ENCODE data around the gene INPP5D.
A peak's percentile ranks its signal among the peaks of the same experiment; 100 is the strongest.
"Not testable (repeated sequence)": the region's sequence is repeated elsewhere in the genome, so short reads cannot be mapped to it uniquely, and the experiment has no call there.

The INPP5D gene

DNA sequence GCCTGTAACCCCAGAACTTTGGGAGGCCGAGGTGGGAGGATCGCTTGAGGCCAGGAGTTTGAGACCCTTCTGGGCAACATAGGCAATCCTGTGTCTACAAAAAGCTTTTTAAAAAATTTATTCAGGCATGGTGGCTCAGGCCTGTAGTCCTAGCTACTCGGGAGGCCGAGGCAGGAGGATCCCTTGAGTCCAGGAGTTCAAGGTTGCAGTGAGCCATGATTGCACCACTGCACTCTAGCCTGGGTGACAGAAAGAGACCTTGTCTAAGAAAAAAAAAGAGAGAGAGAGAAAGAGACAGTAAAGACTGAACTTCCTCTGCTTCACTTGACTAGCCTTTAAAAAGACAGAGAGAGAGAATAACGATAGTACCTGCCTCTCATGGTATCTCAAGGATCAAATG, 62.4 kb downstream of the INPP5D start:
- peak overlapping the region; percentile 90 for H3K27ac Mint-ChIP-seq

DNA sequence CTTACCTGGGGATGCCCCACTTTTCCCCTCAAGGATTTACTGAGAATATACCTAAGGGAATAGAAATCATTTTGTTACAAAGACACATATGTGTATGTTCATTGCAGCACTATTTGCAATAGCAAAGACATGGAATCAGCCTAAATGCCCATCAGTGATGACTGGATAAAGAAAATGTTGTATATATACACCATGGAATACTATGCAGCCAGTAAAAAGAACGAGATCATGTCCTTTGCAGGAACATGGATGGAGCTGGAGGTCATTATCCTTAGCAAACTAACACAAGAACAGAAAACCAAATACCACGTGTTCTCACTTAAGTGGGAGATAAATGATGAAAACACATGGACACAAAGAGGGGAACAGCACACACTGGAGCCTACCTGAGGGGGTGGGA, 63.4 kb downstream of the INPP5D start:
- peaks cover 38% of the 10 kb centered on the region for H3K36me3 Mint-ChIP-seq
- ATAC-seq (ENCODE audit: low read depth); H3K27me3 Mint-ChIP-seq; H3K9me3 Mint-ChIP-seq; DNase-seq (ENCODE audit: low spot score in 2 of 2): not testable (repeated sequence)
- peak overlapping the region; percentile 9 for H3K4me3 Mint-ChIP-seq
- peaks cover 40% of the 10 kb centered on the region for H3K4me1 Mint-ChIP-seq
- peak overlapping the region; percentile 93 for H3K27ac Mint-ChIP-seq

More for the DNA sequence above, 62.4 kb downstream of the INPP5D start:
- peaks cover 50% of the 10 kb centered on the region for H3K4me1 Mint-ChIP-seq
- no peak for ATAC-seq (ENCODE audit: low read depth)
- H3K36me3 Mint-ChIP-seq = peaks cover 43% of the 10 kb centered on the region
- no peaks in the 10 kb centered on the region for H3K27me3 Mint-ChIP-seq
- no peaks in the 10 kb centered on the region for H3K9me3 Mint-ChIP-seq
- no peak for DNase-seq (ENCODE audit: low spot score in 2 of 2)
- H3K4me3 Mint-ChIP-seq = no peak overlapping the region

DNA sequence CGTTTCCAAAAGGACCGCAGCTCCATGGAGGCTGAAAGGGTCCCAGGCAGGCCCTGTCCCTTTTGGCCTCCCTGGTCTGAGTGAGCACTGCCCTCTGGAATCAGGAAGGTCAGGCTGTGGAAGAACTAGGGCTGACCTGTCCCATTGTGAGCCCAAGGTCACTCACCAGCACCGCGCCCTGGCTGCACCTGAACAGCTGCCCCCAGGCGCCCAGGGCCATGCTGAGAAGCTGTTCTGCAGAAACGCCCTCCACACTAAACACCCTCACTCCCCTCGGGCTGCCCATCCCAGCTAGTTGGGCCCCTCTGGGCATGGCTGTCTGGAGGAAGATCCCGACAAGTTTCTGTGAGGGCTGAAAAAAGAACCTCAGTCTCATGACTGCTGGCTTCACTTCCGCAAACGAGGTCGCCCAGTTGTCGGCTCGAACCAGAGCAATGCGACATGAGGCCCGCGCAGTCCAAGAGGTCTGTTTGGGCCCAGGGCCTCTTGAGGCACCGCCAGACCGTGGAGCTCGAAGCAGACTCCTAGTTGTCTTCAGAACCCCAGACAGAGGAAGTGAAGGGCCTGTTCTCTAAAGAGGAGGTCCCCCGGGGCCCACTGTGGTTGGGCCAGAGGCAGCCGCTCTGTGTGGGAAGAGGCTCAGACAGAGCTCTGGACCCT, 64.4 kb downstream of the INPP5D start:
- Mint-ChIP-seq H3K36me3 (peaks cover 32% of the 10 kb centered on the region), H3K27ac (peak overlapping the region; percentile 93), H3K4me3 (peak overlapping the region; percentile 65), H3K9me3 (no peaks in the 10 kb centered on the region), H3K27me3 (no peaks in the 10 kb centered on the region), H3K4me1 (peaks cover 31% of the 10 kb centered on the region)
- ATAC-seq (ENCODE audit: low read depth) (peak; percentile 96), DNase-seq (ENCODE audit: low spot score in 2 of 2) (peak; percentile 76 to 84)

DNA sequence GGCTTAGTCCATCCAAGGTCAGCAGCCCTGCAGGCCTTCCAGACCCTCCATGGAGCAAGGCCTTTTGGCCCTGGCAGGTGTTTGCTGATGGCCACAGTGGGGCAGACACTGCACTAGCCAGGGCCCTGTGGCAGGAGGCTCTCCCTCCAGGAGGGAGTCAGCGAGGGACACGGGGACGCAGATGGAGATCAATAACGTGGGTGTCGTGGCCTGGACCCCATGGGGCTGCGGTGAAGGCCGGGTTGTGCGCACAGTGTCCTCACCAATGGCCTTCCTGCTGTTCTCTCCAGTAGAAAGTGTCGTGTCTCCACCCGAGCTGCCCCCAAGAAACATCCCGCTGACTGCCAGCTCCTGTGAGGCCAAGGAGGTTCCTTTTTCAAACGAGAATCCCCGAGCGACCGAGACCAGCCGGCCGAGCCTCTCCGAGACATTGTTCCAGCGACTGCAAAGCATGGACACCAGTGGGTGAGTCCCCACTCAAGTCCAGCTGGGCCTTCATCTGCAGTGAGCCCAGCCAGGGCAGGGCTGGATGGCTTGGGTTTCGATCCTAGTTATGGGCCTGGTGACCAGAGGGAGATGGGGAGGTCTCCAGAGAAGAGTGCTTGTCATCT, 65.4 kb downstream of the INPP5D start:
- H3K36me3 Mint-ChIP-seq = peaks cover 36% of the 10 kb centered on the region

DNA sequence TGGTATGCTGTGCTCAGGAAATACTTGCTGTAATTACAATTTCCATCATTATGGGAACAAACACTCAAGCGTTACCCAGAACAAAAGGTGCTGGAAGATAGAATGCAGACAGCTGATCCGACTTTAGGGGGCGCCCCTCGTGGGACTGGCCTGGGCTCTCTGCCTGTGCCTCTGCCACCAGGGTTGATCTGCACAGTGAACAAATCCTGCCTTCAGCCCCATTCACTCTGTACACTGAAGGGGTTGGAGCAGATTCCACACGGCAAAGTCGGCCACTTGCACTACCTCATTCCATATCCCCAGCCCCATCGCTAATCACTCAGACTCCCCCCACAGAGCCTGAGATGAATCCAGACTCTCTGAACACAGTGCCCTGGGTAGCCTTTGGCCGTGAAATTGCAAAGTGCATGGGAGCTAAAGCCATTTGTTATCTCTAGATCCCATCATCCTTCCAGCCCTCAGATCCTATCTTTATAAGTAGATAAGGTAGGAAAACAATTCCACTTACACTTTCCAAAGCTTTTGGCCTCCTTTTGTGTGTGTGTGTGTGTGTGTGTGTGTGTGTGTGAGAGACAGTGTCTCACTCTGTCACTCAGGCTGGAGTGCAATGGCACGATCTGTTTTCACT, 69.3 kb downstream of the INPP5D start:
- Mint-ChIP-seq H3K4me1 (peaks cover 19% of the 10 kb centered on the region), H3K27me3 (no peaks in the 10 kb centered on the region), H3K27ac (no peak overlapping the region), H3K4me3 (no peak overlapping the region), H3K36me3 (peaks cover 43% of the 10 kb centered on the region), H3K9me3 (no peaks in the 10 kb centered on the region)
- DNase-seq (ENCODE audit: low spot score in 2 of 2) (no peak), ATAC-seq (ENCODE audit: low read depth) (no peak)

More for the DNA sequence above, 65.4 kb downstream of the INPP5D start:
- ATAC-seq (ENCODE audit: low read depth) (no peak), DNase-seq (ENCODE audit: low spot score in 2 of 2) (no peak)
- Mint-ChIP-seq H3K27me3 (no peaks in the 10 kb centered on the region), H3K4me1 (peaks cover 30% of the 10 kb centered on the region), H3K4me3 (no peak overlapping the region), H3K27ac (peak overlapping the region; percentile 93), H3K9me3 (no peaks in the 10 kb centered on the region)

DNA sequence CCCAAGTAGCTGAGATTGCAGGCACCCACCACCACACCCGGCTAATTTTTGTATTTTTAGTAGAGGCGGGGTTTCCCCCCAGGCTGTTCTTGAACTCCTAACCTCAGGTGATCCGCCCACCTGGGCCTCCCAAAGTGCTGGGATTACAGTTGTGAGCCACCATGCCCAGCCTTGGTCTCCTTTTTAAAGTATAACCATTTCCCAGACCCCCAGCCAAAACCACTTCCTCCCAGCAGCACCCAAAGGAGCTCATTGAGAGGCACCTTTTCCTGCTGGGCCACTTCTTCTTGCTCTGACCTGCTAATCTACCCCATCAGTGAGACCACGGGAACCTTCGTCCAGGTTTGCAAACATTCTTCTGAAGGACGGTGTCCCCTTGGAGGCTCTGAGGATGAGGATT, 69.9 kb downstream of the INPP5D start:
- ATAC-seq (ENCODE audit: low read depth) (no peak), DNase-seq (ENCODE audit: low spot score in 2 of 2) (no peak)
- H3K4me1 Mint-ChIP-seq = peaks cover 14% of the 10 kb centered on the region
- peak overlapping the region; percentile 50 for H3K4me3 Mint-ChIP-seq
- no peaks in the 10 kb centered on the region for H3K9me3 Mint-ChIP-seq
- H3K36me3 Mint-ChIP-seq = peaks cover 42% of the 10 kb centered on the region
- H3K27ac Mint-ChIP-seq = peak overlapping the region; percentile 88
- no peaks in the 10 kb centered on the region for H3K27me3 Mint-ChIP-seq

DNA sequence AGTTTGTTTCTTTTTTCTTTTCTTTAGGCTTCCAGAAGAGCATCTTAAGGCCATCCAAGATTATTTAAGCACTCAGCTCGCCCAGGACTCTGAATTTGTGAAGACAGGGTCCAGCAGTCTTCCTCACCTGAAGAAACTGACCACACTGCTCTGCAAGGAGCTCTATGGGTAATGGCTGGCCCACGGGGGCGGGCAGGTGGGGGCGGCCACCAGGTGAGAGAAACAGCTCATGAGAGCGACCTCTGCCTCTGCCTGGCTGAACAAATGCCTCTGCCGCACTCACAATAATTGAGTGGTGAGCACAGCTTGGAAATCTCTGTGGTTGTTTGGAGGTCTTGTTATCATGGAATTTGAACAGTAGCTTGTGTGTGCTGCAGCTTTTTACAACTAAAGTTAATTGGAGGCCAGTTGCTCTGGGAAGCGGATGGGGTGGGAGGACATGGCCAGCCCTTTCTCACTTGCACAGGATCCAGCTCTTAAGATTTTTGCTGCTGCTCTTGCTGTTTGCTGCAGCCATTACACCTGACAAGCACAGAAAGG, 70.4 kb downstream of the INPP5D start:
- Mint-ChIP-seq H3K27ac (peak overlapping the region; percentile 88), H3K4me3 (no peak overlapping the region), H3K4me1 (peaks cover 12% of the 10 kb centered on the region), H3K9me3 (no peaks in the 10 kb centered on the region), H3K27me3 (no peaks in the 10 kb centered on the region), H3K36me3 (peaks cover 42% of the 10 kb centered on the region)
- ATAC-seq (ENCODE audit: low read depth) (no peak), DNase-seq (ENCODE audit: low spot score in 2 of 2) (no peak)

DNA sequence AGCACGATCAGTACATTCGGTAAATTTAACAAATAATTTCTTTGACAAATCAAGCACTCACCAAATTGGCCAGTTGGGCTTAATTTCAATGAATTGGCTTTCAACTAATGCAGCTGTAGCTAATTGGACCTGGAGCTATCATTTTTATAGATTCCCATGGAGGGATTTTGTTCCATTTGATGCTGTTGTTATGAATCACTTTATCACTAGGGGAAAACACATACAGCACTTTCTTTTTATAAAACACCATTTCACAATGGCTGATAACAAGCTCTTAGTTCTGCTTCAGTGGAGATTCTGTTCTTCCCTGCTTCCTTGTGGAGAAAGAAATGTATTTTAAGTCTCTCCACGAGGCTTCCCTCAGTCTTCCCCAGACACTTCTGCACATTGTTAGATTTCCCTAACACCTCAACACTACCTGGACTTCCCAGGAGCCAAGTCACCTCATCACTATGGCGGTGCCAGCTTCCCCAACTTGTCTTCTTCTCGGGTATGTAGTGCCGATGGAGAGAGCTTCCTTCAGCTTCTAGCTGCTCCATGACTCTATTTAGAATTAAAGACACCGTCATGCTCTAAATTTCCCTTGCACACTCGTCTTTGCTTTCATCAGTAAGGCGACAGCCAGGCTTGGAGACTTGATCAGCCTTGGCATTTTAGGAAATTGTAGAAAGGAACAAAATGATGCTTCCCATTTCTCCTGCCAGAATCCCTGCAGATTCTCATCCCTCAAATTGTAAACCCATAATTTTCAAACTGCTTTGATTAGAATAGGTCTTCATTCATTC, 72.0 kb downstream of the INPP5D start:
- peak overlapping the region; percentile 50 for H3K27ac Mint-ChIP-seq
- H3K36me3 Mint-ChIP-seq = peaks cover 43% of the 10 kb centered on the region
- no peaks in the 10 kb centered on the region for H3K9me3 Mint-ChIP-seq
- no peak overlapping the region for H3K4me3 Mint-ChIP-seq
- peaks cover 12% of the 10 kb centered on the region for H3K4me1 Mint-ChIP-seq
- DNase-seq (ENCODE audit: low spot score in 2 of 2) (no peak), ATAC-seq (ENCODE audit: low read depth) (no peak)
- H3K27me3 Mint-ChIP-seq = no peaks in the 10 kb centered on the region

DNA sequence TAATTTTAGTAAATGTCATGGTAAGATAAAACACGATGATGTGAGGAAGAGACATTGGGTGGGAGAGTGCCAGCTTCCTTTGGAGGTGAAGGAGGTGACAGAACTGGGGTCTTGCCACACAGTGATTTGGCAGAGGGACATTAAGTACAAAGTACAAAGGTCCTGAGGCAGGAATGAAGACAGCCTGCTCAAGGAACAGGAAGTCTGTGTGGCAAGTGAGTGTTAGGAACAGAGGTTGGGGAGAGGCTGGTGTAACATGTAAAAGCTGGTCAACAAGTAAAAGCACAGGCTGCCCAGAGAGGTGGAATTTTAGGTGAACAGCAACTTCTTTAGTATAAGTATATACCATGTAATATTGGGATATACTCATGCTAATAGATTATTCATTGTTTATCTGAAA, 73.1 kb downstream of the INPP5D start:
- DNase-seq (ENCODE audit: low spot score in 2 of 2) = no peak
- Mint-ChIP-seq H3K27me3 (no peaks in the 10 kb centered on the region), H3K4me3 (no peak overlapping the region), H3K36me3 (peaks cover 41% of the 10 kb centered on the region), H3K9me3 (no peaks in the 10 kb centered on the region), H3K4me1 (peaks cover 11% of the 10 kb centered on the region), H3K27ac (peak overlapping the region; percentile 67)
- ATAC-seq (ENCODE audit: low read depth) = no peak

DNA sequence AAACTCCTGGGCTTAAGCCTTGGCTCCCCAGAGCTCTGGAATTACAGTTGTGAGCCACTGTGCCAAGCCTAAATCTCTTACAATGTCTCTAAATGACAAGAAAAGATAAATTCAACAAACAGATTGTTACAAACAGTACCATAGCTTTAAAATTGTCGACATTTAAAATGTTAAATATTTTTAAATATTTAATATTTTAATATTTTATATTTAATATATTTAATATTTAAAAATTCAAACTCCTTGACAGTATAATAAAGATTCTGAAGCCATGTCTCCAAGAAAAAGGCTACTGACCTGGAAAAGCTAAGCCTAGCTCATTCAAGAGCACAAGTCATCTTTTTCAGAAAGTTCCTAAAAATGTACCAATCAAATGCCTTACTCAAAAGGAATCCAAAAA, 75.3 kb downstream of the INPP5D start:
- Mint-ChIP-seq H3K27me3 (no peaks in the 10 kb centered on the region), H3K9me3 (no peaks in the 10 kb centered on the region), H3K4me3 (no peak overlapping the region), H3K27ac (no peak overlapping the region), H3K4me1 (peaks cover 16% of the 10 kb centered on the region), H3K36me3 (peaks cover 47% of the 10 kb centered on the region)
- no peak for ATAC-seq (ENCODE audit: low read depth)
- DNase-seq (ENCODE audit: low spot score in 2 of 2) = no peak

DNA sequence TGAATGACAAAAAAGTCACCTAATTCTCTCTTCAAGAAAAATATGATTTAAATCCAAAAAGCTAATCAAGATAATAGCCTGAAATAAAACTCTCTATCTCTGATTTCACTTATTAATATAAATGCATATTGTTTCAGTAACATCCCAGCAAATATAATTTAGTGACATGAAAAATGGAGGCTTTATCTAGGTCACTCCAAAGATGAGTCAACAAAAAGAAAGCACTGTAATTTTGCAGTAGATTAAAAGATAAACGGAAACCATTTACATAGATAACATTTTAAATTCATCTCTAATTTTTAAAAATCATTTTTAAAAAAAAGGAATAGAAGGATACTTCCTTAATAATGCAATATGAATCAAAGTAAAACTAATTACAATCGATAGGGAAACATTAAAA, 76.9 kb downstream of the INPP5D start:
- DNase-seq (ENCODE audit: low spot score in 2 of 2) (no peak), ATAC-seq (ENCODE audit: low read depth) (no peak)
- Mint-ChIP-seq H3K27me3 (no peaks in the 10 kb centered on the region), H3K9me3 (no peaks in the 10 kb centered on the region), H3K27ac (peak overlapping the region; percentile 31), H3K36me3 (peaks cover 45% of the 10 kb centered on the region), H3K4me3 (no peak overlapping the region), H3K4me1 (peaks cover 27% of the 10 kb centered on the region)

DNA sequence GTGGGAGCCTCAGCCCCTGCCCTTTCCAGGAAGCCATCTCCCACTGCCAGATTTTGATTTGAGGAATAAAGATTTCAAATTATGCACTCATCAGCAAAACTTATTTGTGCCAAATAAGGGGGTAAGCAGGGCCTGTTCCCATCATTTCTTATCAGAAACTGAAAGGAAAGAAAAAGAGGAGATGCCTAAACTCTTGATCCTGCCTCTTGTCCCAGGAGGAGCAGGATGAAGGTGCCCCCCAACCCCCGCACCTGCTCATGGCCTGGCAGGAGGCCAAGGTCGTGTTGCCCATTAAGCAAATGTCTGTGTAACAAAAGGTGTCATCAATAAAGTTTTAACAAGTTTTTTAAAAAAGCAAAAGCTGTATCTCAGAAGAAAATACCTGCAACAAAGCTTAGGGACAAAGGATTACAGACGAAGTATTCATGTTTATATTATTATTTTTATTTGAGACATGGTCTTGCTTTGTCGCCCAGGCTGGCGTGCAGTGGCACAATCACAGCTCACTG, 80.0 kb downstream of the INPP5D start:
- Mint-ChIP-seq H3K27me3 (no peaks in the 10 kb centered on the region), H3K4me1 (peaks cover 38% of the 10 kb centered on the region), H3K9me3 (no peaks in the 10 kb centered on the region), H3K4me3 (no peak overlapping the region), H3K27ac (peak overlapping the region; percentile 41), H3K36me3 (peaks cover 42% of the 10 kb centered on the region)
- ATAC-seq (ENCODE audit: low read depth) (no peak), DNase-seq (ENCODE audit: low spot score in 2 of 2) (no peak)

DNA sequence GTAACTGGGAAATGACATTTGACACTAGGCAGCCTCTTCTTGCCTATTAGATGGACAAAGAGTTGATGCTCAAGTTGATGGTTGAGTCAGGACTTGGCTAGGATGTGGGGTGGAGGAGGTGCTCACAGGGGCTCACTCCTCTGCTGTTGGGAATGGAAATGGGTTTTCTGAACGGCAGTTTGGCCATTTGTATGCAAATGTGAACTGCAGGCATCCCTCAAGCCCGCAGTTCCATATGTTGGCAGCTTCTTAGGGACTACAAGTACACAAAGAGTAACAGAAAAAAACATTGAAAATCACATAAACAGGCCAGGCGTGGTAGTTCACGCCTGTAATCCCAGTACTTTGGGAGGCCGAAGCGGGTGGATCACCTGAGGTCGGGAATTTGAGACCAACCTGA, 80.8 kb downstream of the INPP5D start:
- H3K9me3 Mint-ChIP-seq = no peaks in the 10 kb centered on the region
- peak overlapping the region; percentile 92 for H3K27ac Mint-ChIP-seq
- H3K4me1 Mint-ChIP-seq = peaks cover 40% of the 10 kb centered on the region
- DNase-seq (ENCODE audit: low spot score in 2 of 2) (no peak), ATAC-seq (ENCODE audit: low read depth) (no peak)
- H3K36me3 Mint-ChIP-seq = peaks cover 44% of the 10 kb centered on the region
- H3K4me3 Mint-ChIP-seq = no peak overlapping the region
- H3K27me3 Mint-ChIP-seq = no peaks in the 10 kb centered on the region

DNA sequence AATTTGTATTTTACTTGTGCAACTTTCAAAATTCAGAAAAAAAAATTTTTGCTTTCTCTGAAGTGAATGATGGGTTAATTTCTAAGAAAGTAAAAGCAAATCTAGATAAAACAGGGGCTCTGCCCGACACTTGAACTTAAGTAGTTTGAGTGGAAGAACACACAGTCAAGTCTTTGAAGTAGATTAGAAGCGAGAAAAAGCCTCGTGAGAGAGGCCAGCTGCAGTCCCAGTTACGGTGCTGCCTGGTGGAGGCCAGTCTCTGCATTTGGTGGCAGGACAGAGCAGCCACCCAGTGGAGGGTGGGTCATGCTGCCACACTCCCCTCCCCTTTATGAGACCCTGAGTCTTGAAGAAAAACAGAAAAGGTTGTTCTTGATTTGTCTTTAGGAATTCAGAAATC, 81.8 kb downstream of the INPP5D start:
- peaks cover 40% of the 10 kb centered on the region for H3K4me1 Mint-ChIP-seq
- DNase-seq (ENCODE audit: low spot score in 2 of 2) (no peak), ATAC-seq (ENCODE audit: low read depth) (no peak)
- no peaks in the 10 kb centered on the region for H3K9me3 Mint-ChIP-seq
- H3K27me3 Mint-ChIP-seq = no peaks in the 10 kb centered on the region
- peaks cover 47% of the 10 kb centered on the region for H3K36me3 Mint-ChIP-seq
- peak overlapping the region; percentile 92 for H3K27ac Mint-ChIP-seq
- H3K4me3 Mint-ChIP-seq = no peak overlapping the region

Data from memory B cell (primary cell).